ENCODE data around the gene CD24.
A peak's percentile ranks its signal among the peaks of the same experiment; 100 is the strongest.
"Not testable (repeated sequence)": the region's sequence is repeated elsewhere in the genome, so short reads cannot be mapped to it uniquely, and the experiment has no call there.

Gene CD24

DNA sequence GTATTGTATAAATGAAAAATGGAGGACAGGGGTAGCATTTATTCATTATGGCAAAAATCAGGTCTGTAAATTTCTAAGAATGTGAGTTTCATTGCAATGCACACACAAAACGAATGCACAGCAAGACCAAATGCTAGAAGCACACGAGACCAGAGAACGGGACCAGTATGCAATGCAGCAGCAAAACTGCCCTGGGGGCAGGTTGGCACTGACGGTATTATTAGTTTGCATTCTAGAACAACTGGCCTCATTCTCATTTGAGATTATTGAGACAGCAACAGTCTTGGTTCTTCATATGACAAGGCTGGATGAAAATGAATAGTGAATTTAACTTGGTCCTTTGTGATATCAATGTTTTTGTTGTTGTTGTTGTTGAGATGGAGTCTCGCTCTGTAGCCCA is 44.5 kb upstream of the CD24 start:
- Histone ChIP-seq H3K4me3 (replicated peaks; ENCODE audit: insufficient read depth, low read length) (no peak overlapping the region), H3K27ac (replicated peaks) (no peak overlapping the region), H3K27me3 (ENCODE audit: insufficient read depth, poor library complexity, severe bottlenecking) (no peaks in the 10 kb centered on the region)
- TF ChIP-seq, protein P1, sequence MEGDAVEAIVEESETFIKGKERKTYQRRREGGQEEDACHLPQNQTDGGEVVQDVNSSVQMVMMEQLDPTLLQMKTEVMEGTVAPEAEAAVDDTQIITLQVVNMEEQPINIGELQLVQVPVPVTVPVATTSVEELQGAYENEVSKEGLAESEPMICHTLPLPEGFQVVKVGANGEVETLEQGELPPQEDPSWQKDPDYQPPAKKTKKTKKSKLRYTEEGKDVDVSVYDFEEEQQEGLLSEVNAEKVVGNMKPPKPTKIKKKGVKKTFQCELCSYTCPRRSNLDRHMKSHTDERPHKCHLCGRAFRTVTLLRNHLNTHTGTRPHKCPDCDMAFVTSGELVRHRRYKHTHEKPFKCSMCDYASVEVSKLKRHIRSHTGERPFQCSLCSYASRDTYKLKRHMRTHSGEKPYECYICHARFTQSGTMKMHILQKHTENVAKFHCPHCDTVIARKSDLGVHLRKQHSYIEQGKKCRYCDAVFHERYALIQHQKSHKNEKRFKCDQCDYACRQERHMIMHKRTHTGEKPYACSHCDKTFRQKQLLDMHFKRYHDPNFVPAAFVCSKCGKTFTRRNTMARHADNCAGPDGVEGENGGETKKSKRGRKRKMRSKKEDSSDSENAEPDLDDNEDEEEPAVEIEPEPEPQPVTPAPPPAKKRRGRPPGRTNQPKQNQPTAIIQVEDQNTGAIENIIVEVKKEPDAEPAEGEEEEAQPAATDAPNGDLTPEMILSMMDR (IDR thresholded peaks at IDR 0.05; ENCODE audit: insufficient read depth, low read length), result no peak
- TF ChIP-seq, protein P2, sequence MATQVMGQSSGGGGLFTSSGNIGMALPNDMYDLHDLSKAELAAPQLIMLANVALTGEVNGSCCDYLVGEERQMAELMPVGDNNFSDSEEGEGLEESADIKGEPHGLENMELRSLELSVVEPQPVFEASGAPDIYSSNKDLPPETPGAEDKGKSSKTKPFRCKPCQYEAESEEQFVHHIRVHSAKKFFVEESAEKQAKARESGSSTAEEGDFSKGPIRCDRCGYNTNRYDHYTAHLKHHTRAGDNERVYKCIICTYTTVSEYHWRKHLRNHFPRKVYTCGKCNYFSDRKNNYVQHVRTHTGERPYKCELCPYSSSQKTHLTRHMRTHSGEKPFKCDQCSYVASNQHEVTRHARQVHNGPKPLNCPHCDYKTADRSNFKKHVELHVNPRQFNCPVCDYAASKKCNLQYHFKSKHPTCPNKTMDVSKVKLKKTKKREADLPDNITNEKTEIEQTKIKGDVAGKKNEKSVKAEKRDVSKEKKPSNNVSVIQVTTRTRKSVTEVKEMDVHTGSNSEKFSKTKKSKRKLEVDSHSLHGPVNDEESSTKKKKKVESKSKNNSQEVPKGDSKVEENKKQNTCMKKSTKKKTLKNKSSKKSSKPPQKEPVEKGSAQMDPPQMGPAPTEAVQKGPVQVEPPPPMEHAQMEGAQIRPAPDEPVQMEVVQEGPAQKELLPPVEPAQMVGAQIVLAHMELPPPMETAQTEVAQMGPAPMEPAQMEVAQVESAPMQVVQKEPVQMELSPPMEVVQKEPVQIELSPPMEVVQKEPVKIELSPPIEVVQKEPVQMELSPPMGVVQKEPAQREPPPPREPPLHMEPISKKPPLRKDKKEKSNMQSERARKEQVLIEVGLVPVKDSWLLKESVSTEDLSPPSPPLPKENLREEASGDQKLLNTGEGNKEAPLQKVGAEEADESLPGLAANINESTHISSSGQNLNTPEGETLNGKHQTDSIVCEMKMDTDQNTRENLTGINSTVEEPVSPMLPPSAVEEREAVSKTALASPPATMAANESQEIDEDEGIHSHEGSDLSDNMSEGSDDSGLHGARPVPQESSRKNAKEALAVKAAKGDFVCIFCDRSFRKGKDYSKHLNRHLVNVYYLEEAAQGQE (IDR thresholded peaks at IDR 0.05; ENCODE audit: insufficient replicate concordance, low read depth), result no peak
- TF ChIP-seq GABPA (IDR thresholded peaks at IDR 0.05; ENCODE audit: low read depth) (no peak), SPI1 (IDR thresholded peaks at IDR 0.05; ENCODE audit: borderline replicate concordance, low read depth) (no peak), POLR2AphosphoS5 (IDR thresholded peaks at IDR 0.05; ENCODE audit: low read depth) (no peak)
- DNase-seq (ENCODE audit: low read depth in 1 of 2, low spot score in 1 of 2), result no peak

DNA sequence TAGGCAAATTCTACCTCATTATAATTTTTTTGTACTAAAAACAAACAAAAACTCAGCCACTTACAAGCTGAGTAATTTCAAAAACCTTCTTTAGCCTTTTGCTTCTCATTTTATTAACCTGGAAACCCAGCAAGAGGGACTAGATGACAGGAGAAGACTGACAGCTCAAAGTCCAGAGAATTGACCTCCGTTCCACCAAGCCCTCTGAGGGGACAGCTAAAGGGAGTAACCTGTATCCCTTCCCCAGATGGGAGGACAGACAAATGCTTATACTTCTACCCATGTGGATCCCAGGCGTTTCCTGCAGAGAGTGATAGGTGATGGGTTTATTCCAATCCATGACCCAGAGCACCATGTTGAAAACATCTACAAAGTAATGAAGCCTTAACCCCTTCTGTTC is 35.0 kb upstream of the CD24 start:
- TF ChIP-seq, protein P2 (IDR thresholded peaks at IDR 0.05; ENCODE audit: insufficient replicate concordance, low read depth), result no peak
- TF ChIP-seq SPI1 (IDR thresholded peaks at IDR 0.05; ENCODE audit: borderline replicate concordance, low read depth), result no peak
- DNase-seq (ENCODE audit: low read depth in 1 of 2, low spot score in 1 of 2), result no peak
- Histone ChIP-seq H3K27me3 (ENCODE audit: insufficient read depth, poor library complexity, severe bottlenecking) (no peaks in the 10 kb centered on the region), H3K4me3 (replicated peaks; ENCODE audit: insufficient read depth, low read length) (no peak overlapping the region), H3K27ac (replicated peaks) (no peak overlapping the region)

DNA sequence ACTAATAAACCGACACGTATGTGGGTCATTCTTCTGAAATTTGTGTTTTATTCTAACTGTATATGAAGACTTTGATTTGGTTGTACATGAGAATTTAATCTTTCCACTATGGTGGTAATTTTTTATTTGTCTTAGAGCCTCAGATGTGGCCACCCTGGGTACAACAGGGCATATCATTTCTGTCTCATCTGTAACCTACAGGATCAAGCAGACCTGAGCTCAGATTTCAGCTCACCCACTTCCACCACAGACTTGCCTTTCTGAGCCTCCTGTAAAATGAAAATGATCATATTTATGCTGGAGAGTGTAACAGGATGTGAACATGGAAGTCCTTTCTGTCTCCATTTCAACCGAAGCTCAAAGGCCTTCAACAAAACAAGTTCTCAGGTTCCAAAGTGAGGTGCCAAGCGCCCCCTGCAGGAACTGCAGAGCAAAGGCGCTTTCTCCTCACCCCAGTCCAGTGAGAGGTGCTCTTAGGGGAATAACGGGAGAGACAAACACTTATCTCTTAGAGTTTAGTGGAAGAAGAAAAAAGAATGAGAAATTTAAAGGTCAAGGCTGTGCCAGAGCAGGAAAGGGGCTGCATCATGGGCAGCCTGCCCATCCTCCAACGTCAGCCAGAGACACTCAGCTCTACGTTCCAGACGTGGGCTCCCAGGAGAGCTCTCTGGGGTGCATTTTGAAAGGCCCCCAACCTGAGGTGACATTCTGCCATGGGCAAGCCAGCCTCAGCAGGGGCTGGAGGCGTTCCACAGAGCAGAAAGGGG is 23.0 kb upstream of the CD24 start:
- Histone ChIP-seq H3K27ac (replicated peaks) (no peak overlapping the region), H3K4me3 (replicated peaks; ENCODE audit: insufficient read depth, low read length) (no peak overlapping the region), H3K27me3 (ENCODE audit: insufficient read depth, poor library complexity, severe bottlenecking) (no peaks in the 10 kb centered on the region)
- peak; percentile 34 to 65 for DNase-seq (ENCODE audit: low read depth in 1 of 2, low spot score in 1 of 2)
- TF ChIP-seq GABPA (IDR thresholded peaks at IDR 0.05; ENCODE audit: low read depth), result no peak
- TF ChIP-seq, protein P1 (IDR thresholded peaks at IDR 0.05; ENCODE audit: insufficient read depth, low read length), result peak; percentile 86

DNA sequence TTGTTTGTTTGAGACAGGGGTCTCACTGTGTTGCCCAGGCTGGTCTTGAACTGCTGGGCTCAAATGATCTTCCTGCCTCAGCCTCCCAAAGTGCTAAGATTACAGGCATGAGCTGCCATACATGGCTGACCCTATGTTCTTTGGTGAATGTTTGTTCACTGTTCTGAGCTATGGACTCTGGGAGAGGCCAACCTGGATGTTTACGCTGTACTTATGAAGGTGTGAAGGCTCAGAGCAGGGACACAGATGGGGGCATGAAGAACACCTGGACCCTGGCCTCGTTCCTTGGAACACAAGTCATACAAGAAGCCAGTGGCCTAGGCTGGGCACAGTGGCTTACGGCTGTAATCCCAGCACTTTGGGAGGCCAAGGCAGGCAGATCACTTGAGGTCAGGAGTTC is 21.1 kb upstream of the CD24 start:
- H3K27ac ChIP-seq (replicated peaks), result no peak overlapping the region
- DNase-seq (ENCODE audit: low read depth in 1 of 2, low spot score in 1 of 2), result no peak
- no peak overlapping the region for H3K4me3 ChIP-seq (replicated peaks; ENCODE audit: insufficient read depth, low read length)
- TF ChIP-seq, protein P2 (IDR thresholded peaks at IDR 0.05; ENCODE audit: insufficient replicate concordance, low read depth), result no peak
- TF ChIP-seq, protein P1 (IDR thresholded peaks at IDR 0.05; ENCODE audit: insufficient read depth, low read length), result no peak
- TF ChIP-seq POLR2AphosphoS5 (IDR thresholded peaks at IDR 0.05; ENCODE audit: low read depth) (no peak), SPI1 (IDR thresholded peaks at IDR 0.05; ENCODE audit: borderline replicate concordance, low read depth) (no peak), GABPA (IDR thresholded peaks at IDR 0.05; ENCODE audit: low read depth) (no peak)
- no peaks in the 10 kb centered on the region for H3K27me3 ChIP-seq (ENCODE audit: insufficient read depth, poor library complexity, severe bottlenecking)

DNA sequence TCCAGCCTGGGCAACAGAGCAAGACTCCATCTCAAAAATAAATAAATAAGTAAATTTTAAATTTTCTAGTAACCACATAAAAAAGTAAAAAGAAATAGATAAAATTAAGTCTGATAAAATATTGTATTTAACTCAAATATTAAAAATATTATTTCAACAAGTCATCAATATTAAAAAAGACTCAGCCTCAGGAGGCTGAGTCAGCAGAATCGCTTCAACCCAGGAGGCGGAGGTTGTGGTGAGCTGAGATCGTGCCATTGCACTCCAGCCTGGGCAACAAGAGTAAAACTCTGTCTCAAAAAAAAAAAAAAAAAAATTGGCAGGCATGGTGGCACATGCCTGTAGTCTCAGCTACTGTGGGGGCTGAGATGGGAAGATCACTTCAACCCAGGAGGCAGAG is 15.2 kb upstream of the CD24 start:
- not testable (repeated sequence) for DNase-seq (ENCODE audit: low read depth in 1 of 2, low spot score in 1 of 2); H3K27me3 ChIP-seq (ENCODE audit: insufficient read depth, poor library complexity, severe bottlenecking); H3K27ac ChIP-seq (replicated peaks); H3K4me3 ChIP-seq (replicated peaks; ENCODE audit: insufficient read depth, low read length)
